ENCODE results near the gene HSPB6. TPM values are rescaled to one million over a fixed set of nuclear protein-coding genes. Genes with fewer than 3 reads are reported as not detected.
A peak's percentile ranks its signal among the peaks of the same experiment; 100 is the strongest.

Gene HSPB6, protein sequence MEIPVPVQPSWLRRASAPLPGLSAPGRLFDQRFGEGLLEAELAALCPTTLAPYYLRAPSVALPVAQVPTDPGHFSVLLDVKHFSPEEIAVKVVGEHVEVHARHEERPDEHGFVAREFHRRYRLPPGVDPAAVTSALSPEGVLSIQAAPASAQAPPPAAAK
- 10 to 100 TPM in 3 of 6 donors, 1 to 10 TPM in 3; 3.4 to 16.4 (median 11.7) TPM for total RNA-seq
- polyA plus RNA-seq = 10 to 100 TPM; 42.2 to 59.8 TPM

DNA sequence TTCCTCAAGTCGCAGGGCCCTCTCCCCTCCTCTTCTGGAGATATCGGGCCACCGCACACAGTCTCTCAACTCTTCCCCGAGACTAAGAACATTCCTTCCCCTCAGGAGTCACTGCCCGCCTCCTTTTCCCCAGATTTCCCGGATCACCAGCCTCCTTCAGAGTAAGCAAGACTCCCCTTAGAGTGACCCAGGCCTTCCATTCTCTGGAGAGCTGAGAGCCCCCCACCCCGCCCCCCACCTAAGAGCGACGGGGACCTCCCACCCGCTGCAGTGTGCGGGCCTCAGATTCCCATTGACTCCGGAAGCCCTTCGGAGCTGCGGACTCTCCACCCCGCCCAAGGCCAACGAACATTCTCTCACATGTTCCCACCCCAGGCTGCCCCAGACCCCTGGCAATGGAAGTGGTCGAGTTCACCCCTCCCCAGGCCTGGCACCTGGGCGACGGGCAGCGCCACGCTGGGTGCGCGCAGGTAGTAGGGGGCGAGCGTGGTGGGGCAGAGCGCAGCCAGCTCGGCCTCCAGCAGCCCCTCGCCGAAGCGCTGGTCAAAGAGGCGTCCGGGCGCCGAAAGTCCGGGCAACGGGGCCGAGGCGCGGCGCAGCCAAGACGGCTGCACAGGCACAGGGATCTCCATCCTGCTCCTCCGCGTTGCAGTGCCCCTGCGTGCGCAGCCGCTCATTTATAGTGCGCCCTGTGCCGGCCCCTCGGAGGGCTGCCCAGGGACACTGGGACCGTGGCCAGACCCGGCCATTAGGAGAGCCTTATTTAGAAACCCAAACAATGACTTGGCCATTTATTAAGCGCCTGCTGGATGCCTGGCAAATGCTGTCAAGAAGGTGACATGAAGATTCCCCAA, at the start of gene HSPB6:
Gene HSPB6, minus strand, starts transcription at position 653 of the 854 bp plus-strand sequence. Its CDS starts 21 bp downstream, at position 632.
- Histone ChIP-seq H3K27me3 (no peaks in the 10 kb centered on the region), H3K27ac (peak within 1 kb of the TSS; percentile 85 to 89 (median 86)), H3K36me3 (peaks cover 0 to 4% (median 0%) of the 10 kb centered on the region in 3 donors), H3K9me3 (no peaks in the 10 kb centered on the region), H3K4me3 (peak within 1 kb of the TSS; percentile 68 to 93 (median 80)), H3K4me1 (peaks cover 0 to 17% (median 8%) of the 10 kb centered on the region in 3 donors)
- DNase-seq (peak in 1 of 6 donors; percentile 53), ATAC-seq (no peak), FAIRE-seq (no peak)
- TF ChIP-seq, protein P1, sequence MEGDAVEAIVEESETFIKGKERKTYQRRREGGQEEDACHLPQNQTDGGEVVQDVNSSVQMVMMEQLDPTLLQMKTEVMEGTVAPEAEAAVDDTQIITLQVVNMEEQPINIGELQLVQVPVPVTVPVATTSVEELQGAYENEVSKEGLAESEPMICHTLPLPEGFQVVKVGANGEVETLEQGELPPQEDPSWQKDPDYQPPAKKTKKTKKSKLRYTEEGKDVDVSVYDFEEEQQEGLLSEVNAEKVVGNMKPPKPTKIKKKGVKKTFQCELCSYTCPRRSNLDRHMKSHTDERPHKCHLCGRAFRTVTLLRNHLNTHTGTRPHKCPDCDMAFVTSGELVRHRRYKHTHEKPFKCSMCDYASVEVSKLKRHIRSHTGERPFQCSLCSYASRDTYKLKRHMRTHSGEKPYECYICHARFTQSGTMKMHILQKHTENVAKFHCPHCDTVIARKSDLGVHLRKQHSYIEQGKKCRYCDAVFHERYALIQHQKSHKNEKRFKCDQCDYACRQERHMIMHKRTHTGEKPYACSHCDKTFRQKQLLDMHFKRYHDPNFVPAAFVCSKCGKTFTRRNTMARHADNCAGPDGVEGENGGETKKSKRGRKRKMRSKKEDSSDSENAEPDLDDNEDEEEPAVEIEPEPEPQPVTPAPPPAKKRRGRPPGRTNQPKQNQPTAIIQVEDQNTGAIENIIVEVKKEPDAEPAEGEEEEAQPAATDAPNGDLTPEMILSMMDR (IDR thresholded peaks at IDR 0.05) = no peak
- 19 to 23% methylated on average over 45 to 52 of the region's 52 CpGs for WGBS, 2 donors
- intact Hi-C loops (cut with DNase I) = no loop called here

DNA sequence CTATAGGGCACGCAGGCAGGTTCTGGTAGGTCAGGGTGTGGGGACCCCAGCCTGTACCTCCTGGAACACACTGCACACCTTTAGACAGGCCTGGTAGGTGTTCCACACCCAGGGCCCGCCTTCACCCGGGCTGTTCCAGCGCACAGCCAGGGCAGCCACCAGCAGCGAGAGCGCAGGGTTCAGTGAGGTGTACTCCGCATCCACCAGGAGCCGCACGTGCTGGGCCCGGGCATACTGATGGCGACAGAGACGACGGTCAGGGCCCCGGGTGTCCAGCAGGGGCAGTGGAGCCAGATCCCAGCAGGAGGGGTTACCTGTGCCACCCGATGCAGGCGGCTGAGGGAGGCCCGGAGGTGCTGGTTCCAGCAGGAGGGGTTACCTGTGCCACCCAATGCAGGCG, 49.8 kb upstream of the HSPB6 start:
- no peak for ATAC-seq
- Histone ChIP-seq H3K27ac (no peak overlapping the region), H3K9me3 (no peaks in the 10 kb centered on the region), H3K4me1 (no peaks in the 10 kb centered on the region), H3K36me3 (no peaks in the 10 kb centered on the region), H3K4me3 (no peak overlapping the region), H3K27me3 (no peaks in the 10 kb centered on the region)
- TF ChIP-seq, protein P1 (IDR thresholded peaks at IDR 0.05) = no peak
- intact Hi-C loops (cut with DNase I) = no loop called here
- no peak for DNase-seq
- 88 to 89% methylated on average over 18 of the region's 18 CpGs for WGBS, 2 donors
- no peak for FAIRE-seq

DNA sequence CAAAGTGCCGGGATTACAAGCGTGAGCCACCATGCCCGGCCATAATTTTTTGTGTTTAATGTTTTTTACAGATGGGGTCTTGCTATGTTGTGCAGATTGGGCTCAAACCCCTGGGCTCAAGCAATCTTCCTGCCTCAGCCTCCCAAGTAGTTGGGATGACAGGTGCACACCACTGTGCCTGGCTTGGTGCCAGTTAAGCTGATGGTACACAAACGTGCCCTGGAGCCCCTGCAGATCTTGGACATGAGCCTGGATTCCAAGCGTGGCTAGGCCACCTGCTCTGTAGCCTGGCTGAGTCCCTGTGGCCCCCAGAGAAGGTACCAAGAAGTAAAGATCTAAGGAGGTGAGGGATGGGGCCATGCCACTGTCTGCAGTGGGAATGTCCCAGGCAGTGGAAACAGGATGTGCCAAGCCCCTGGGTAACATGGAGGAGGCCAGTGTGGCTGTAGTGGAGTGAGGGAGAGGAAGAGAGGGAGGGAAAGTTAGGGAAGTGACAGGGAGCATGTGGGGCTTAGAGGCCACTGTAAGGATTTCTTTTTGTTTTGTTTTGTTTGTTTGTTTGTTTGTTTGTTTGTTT, 48.8 kb upstream of the HSPB6 start:
- WGBS, 2 donors = 65% methylated on average over 5 of the region's 5 CpGs
- ATAC-seq = no peak
- TF ChIP-seq, protein P1 (IDR thresholded peaks at IDR 0.05) = no peak
- Histone ChIP-seq H3K36me3 (no peaks in the 10 kb centered on the region), H3K4me1 (no peaks in the 10 kb centered on the region), H3K9me3 (no peaks in the 10 kb centered on the region), H3K27me3 (no peaks in the 10 kb centered on the region), H3K27ac (no peak overlapping the region), H3K4me3 (no peak overlapping the region)
- FAIRE-seq = no peak
- intact Hi-C loops (cut with DNase I) = no loop called here
- DNase-seq = no peak

DNA sequence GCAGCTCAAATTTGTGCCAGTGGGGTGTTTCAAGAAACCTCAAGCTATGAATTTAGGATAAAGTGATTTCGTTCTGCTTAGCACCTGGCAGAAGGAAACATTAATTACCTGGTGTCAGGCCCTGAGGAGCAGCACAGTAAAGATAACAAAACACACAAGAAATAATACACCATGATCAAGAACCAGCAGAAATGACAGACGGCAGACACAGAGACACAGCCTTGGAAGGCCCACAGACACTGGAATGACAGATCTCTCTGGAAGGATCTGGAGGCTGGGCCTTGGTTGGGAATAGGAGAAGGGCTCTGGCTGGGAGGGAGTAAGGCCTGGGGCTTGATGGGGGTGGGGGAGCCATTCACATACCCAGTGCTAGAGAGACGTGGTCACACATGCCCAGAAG, 45.0 kb upstream of the HSPB6 start:
- Histone ChIP-seq H3K36me3 (no peaks in the 10 kb centered on the region), H3K27me3 (no peaks in the 10 kb centered on the region), H3K4me3 (no peak overlapping the region), H3K4me1 (no peaks in the 10 kb centered on the region), H3K9me3 (no peaks in the 10 kb centered on the region), H3K27ac (no peak overlapping the region)
- intact Hi-C loops (cut with DNase I) = no loop called here
- TF ChIP-seq, protein P1 (IDR thresholded peaks at IDR 0.05) = no peak
- FAIRE-seq (no peak), DNase-seq (no peak), ATAC-seq (no peak)
- 75 to 77% methylated on average over 3 of the region's 3 CpGs for WGBS, 2 donors
